Fibroblast of lung (primary cell): ENCODE data around the gene RASSF8. TPM values are rescaled to one million over a fixed set of nuclear protein-coding genes. Genes with fewer than 3 reads are reported as not detected.

Experiments used
- DNase-seq, 2 donors: peaks; one replicate each; pipeline versions ENCODE4 v3.0.0 to v3.0.0-alpha.2; 2010; ENCODE audit warnings: low read depth in 2 of 2
- H2AFZ ChIP-seq: 2 replicates; pipeline ENCODE4 v1.5.1; 2012; ENCODE audit warnings: low read length, control low read depth, inconsistent platforms
- H3K27ac ChIP-seq: 2 replicates; pipeline ENCODE4 v1.5.1; 2011; ENCODE audit warnings: low read length, control low read depth; ENCODE audit not compliant: insufficient read depth
- H3K27me3 ChIP-seq: 2 replicates; pipeline ENCODE4 v1.5.1; 2011; ENCODE audit warnings: mild to moderate bottlenecking, low read length; ENCODE audit not compliant: control insufficient read depth, insufficient read depth
- H3K36me3 ChIP-seq: 2 replicates; pipeline ENCODE4 v1.5.1; 2011; ENCODE audit warnings: low read length; ENCODE audit not compliant: control insufficient read depth, insufficient read depth
- H3K4me1 ChIP-seq: 2 replicates; pipeline ENCODE4 v1.5.1; 2011; ENCODE audit warnings: low read length; ENCODE audit not compliant: control insufficient read depth, insufficient read depth; ENCODE audit errors: extremely low read depth
- H3K4me2 ChIP-seq: 2 replicates; pipeline ENCODE4 v1.5.1; 2011; ENCODE audit warnings: low read length, control low read depth; ENCODE audit not compliant: insufficient read depth; ENCODE audit errors: extremely low read depth
- H3K4me3 ChIP-seq, 4 experiments: fragments of 200-600 bp in 1 of 4; sonication (generic) in 1 of 4; replicated peaks in 1 of 4; 2 replicates each; pipeline ENCODE4 v1.5.1; 2011 to 2016; ENCODE audit warnings: low read length in 4 of 4, low read depth in 3 of 4, mild to moderate bottlenecking in 3 of 4, control low read depth in 2 of 4, inconsistent platforms in 1 of 4, mixed read lengths in 1 of 4; ENCODE audit not compliant: insufficient read depth in 1 of 4; ENCODE audit errors: control extremely low read depth in 1 of 4
- H3K79me2 ChIP-seq: 2 replicates; pipeline ENCODE4 v1.5.1; 2012; ENCODE audit warnings: mild to moderate bottlenecking, low read length, inconsistent platforms; ENCODE audit not compliant: control insufficient read depth, insufficient read depth
- H3K9ac ChIP-seq: 2 replicates; pipeline ENCODE4 v1.5.1; 2011; ENCODE audit warnings: mild to moderate bottlenecking, low read length, control low read depth; ENCODE audit not compliant: insufficient read depth
- H3K9me3 ChIP-seq: 2 replicates; pipeline ENCODE4 v1.5.1; 2012; ENCODE audit warnings: low read depth, low read length; ENCODE audit not compliant: control insufficient read depth, insufficient read depth
- H4K20me1 ChIP-seq: 2 replicates; pipeline ENCODE4 v1.5.1; 2011; ENCODE audit warnings: low read length; ENCODE audit not compliant: control insufficient read depth, insufficient read depth; ENCODE audit errors: extremely low read depth
- EZH2 ChIP-seq: IDR thresholded peaks from 2 replicates; pipeline ENCODE4 v1.5.1; 2012; ENCODE audit warnings: low read length, control low read depth, mild to moderate bottlenecking; ENCODE audit errors: missing control alignments
- polyA plus RNA-seq, 2 donors: library from polyadenylated mRNA; depleted of rRNA in 1 of 2; stranded (reverse) in 1 of 2; unstranded in 1 of 2; fragments of >200 nt; gene quantifications; 2 replicates each; pipeline ENCODE4 v1.2.1, GENCODE V29; 2011 to 2012; ENCODE audit warnings: missing spikeins in 1 of 2
- total RNA-seq: library from RNA; depleted of rRNA; stranded (reverse); fragments of >200 nt; gene quantifications from 2 replicates; pipeline ENCODE4 v1.2.1, GENCODE V29; 2014
- TF ChIP-seq, protein P1 (sequence below), 2 donors: IDR thresholded peaks in 1 of 2; conservative IDR thresholded peaks in 1 of 2; 1 replicate in 1 of 2; 2 replicates in 1 of 2; pipeline ENCODE4 v1.5.1; 2011 to 2012; ENCODE audit warnings: low read length in 2 of 2, control low read depth in 1 of 2, inconsistent platforms in 1 of 2, low read depth in 1 of 2, mild to moderate bottlenecking in 1 of 2

Gene RASSF8
- total and polyA plus RNA-seq, 2 donors (not counting 1 experiment from before 2014, with no cell fraction given): 28.8 to 52.8 TPM

DNA sequence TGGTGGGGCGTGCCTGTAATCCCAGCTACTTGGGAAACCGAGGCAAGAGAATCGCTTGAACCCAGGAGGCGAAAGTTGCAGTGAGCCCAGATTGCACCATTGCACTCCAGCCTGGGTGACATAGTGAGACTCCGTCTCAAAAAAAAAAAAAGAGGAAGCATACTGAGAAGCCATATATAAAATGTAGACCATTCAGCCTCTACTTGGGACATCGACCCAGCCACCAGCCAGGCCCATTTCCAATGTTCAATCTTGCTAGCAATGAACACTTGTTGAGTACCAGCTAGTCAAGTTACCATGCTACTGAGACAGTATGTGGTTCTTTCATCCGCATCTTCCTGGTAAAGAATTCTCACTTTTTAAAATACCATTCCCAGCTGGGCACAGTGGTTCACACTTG is 33.4 kb upstream of the RASSF8 start:
- H4K20me1 ChIP-seq: no peaks in the 10 kb centered on the region
- H3K9ac ChIP-seq: no peak overlapping the region
- H3K36me3 ChIP-seq: no peaks in the 10 kb centered on the region
- no peak overlapping the region for H3K27ac ChIP-seq
- DNase-seq: no peak
- H3K27me3 ChIP-seq: no peaks in the 10 kb centered on the region
- H3K4me1 ChIP-seq: no peaks in the 10 kb centered on the region
- no peak for TF ChIP-seq EZH2
- TF ChIP-seq, protein P1, sequence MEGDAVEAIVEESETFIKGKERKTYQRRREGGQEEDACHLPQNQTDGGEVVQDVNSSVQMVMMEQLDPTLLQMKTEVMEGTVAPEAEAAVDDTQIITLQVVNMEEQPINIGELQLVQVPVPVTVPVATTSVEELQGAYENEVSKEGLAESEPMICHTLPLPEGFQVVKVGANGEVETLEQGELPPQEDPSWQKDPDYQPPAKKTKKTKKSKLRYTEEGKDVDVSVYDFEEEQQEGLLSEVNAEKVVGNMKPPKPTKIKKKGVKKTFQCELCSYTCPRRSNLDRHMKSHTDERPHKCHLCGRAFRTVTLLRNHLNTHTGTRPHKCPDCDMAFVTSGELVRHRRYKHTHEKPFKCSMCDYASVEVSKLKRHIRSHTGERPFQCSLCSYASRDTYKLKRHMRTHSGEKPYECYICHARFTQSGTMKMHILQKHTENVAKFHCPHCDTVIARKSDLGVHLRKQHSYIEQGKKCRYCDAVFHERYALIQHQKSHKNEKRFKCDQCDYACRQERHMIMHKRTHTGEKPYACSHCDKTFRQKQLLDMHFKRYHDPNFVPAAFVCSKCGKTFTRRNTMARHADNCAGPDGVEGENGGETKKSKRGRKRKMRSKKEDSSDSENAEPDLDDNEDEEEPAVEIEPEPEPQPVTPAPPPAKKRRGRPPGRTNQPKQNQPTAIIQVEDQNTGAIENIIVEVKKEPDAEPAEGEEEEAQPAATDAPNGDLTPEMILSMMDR (conservative IDR thresholded peaks at IDR 0.05 in 1 of 2, IDR thresholded peaks at IDR 0.05 in 1 of 2; ENCODE audit: low read depth in 1 of 2, low read length in 2 of 2): no peak
- no peak overlapping the region for H2AFZ ChIP-seq
- H3K4me2 ChIP-seq: no peak overlapping the region
- H3K79me2 ChIP-seq: no peaks in the 10 kb centered on the region
- H3K4me3 ChIP-seq: no peak overlapping the region
- no peaks in the 10 kb centered on the region for H3K9me3 ChIP-seq

GRCh38 chr12:25926536-25926935 is 31.9 kb upstream of the RASSF8 start:
- no peaks in the 10 kb centered on the region for H3K27me3 ChIP-seq
- no peak for DNase-seq
- no peak overlapping the region for H3K9ac ChIP-seq
- no peak for TF ChIP-seq EZH2
- TF ChIP-seq, protein P1 (conservative IDR thresholded peaks at IDR 0.05 in 1 of 2, IDR thresholded peaks at IDR 0.05 in 1 of 2; ENCODE audit: low read depth in 1 of 2, low read length in 2 of 2): no peak
- H3K4me1 ChIP-seq: no peaks in the 10 kb centered on the region
- H3K79me2 ChIP-seq: no peaks in the 10 kb centered on the region
- H3K9me3 ChIP-seq: no peaks in the 10 kb centered on the region
- no peak overlapping the region for H3K4me3 ChIP-seq
- H4K20me1 ChIP-seq: no peaks in the 10 kb centered on the region
- no peak overlapping the region for H3K4me2 ChIP-seq
- H3K36me3 ChIP-seq: no peaks in the 10 kb centered on the region
- no peak overlapping the region for H2AFZ ChIP-seq
- H3K27ac ChIP-seq: no peak overlapping the region

DNA sequence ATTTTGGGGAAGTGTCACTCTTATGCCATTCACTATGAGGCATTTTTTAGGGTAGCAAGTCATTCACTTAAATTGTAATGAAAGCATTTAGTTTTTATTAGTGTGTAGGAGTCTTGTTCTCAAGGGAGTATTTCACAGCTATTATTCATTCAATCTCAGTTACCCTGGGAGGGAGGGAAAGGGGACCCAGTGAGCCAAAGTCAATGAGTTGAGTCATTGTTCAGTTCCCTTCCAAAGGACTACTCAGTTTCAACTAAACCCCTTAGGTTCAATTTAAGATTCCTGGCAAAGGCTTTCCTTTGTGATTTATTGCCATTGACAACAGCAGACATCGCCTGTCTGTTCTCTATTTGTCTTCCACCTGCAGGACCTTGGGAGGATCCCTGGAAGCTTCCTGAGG is 29.3 kb upstream of the RASSF8 start:
- Histone ChIP-seq H3K4me1 (no peaks in the 10 kb centered on the region), H3K79me2 (no peaks in the 10 kb centered on the region), H3K27me3 (no peaks in the 10 kb centered on the region), H4K20me1 (no peaks in the 10 kb centered on the region), H2AFZ (no peak overlapping the region), H3K27ac (no peak overlapping the region), H3K9me3 (no peaks in the 10 kb centered on the region), H3K4me3 (no peak overlapping the region), H3K9ac (no peak overlapping the region), H3K4me2 (no peak overlapping the region), H3K36me3 (no peaks in the 10 kb centered on the region)
- no peak for TF ChIP-seq EZH2
- TF ChIP-seq, protein P1 (conservative IDR thresholded peaks at IDR 0.05 in 1 of 2, IDR thresholded peaks at IDR 0.05 in 1 of 2; ENCODE audit: low read depth in 1 of 2, low read length in 2 of 2): no peak
- DNase-seq: peak in 1 of 2 donors; percentile 40
